Lung (tissue), 12 donors: ENCODE results near the gene FIGN. TPM values are rescaled to one million over a fixed set of nuclear protein-coding genes. Genes with fewer than 3 reads are reported as not detected.
A peak's percentile ranks its signal among the peaks of the same experiment; 100 is the strongest.

Source experiments
- ATAC-seq: fragments of 200-7000 bp; cut with Tn5 transposase; one replicate; pipeline ENCODE4 v1.9.1; 2020; ENCODE audit warnings: moderate number of reproducible peaks; ENCODE audit not compliant: insufficient read depth, low FRiP score
- DNase-seq, 3 donors: peaks; one replicate each; pipeline ENCODE4 v3.0.0-alpha.2; 2013 to 2017
- H3K27ac ChIP-seq, 2 donors: one replicate each; pipeline ENCODE4 v1.5.1; 2013; ENCODE audit warnings: mild to moderate bottlenecking in 2 of 2, moderate library complexity in 2 of 2, control low read depth in 1 of 2, inconsistent platforms in 1 of 2, low read depth in 1 of 2, low read length in 1 of 2
- H3K27me3 ChIP-seq, 3 donors: one replicate each; pipeline ENCODE4 v1.5.1; 2013; ENCODE audit warnings: low read length in 2 of 3; ENCODE audit not compliant: control insufficient read depth in 3 of 3, insufficient read depth in 3 of 3
- H3K36me3 ChIP-seq, 4 donors: one replicate each; pipeline ENCODE4 v1.5.1; 2013; ENCODE audit warnings: low read length in 4 of 4, mild to moderate bottlenecking in 1 of 4, moderate library complexity in 1 of 4; ENCODE audit not compliant: control insufficient read depth in 4 of 4, insufficient read depth in 4 of 4
- H3K4me1 ChIP-seq, 5 donors: one replicate each; pipeline ENCODE4 v1.5.1; 2013; ENCODE audit warnings: low read length in 5 of 5, mild to moderate bottlenecking in 2 of 5, moderate library complexity in 1 of 5; ENCODE audit not compliant: control insufficient read depth in 5 of 5, insufficient read depth in 5 of 5
- H3K4me3 ChIP-seq: one replicate; pipeline ENCODE4 v1.5.1; 2013; ENCODE audit warnings: mild to moderate bottlenecking, control low read depth, moderate library complexity
- H3K9ac ChIP-seq, 2 donors: one replicate each; pipeline ENCODE4 v1.5.1; 2013; ENCODE audit warnings: low read length in 2 of 2, control low read depth in 1 of 2; ENCODE audit not compliant: insufficient read depth in 1 of 2
- H3K9me3 ChIP-seq, 4 donors: one replicate each; pipeline ENCODE4 v1.5.1; 2013; ENCODE audit warnings: low read length in 3 of 4, mild to moderate bottlenecking in 1 of 4, moderate library complexity in 1 of 4; ENCODE audit not compliant: control insufficient read depth in 4 of 4, insufficient read depth in 3 of 4
- CTCF ChIP-seq: IDR thresholded peaks from 2 replicates; pipeline ENCODE4 v1.5.1; 2012; ENCODE audit warnings: mild to moderate bottlenecking; ENCODE audit errors: control extremely low read depth, extremely low read depth
- WGBS, 2 donors: extraction: QIAGEN DNeasy Blood & Tissue Kit; methylation state at CpG; one replicate each; pipeline ENCODE4 v1.1.7; 2013; 5-methylcytosine and 5-hydroxymethylcytosine counted together
- polyA plus RNA-seq, 2 donors: library from polyadenylated mRNA; stranded (reverse); fragments of 200-250 nt; gene quantifications; one replicate each; pipeline ENCODE4 v1.2.1, GENCODE V29; 2013
- total RNA-seq, 2 donors: library from RNA; depleted of rRNA in 1 of 2; stranded (reverse); fragments of >200 nt in 1 of 2; gene quantifications; one replicate each; pipeline ENCODE4 v1.2.1, GENCODE V29; 2014 to 2021
- donor health status: control.
- donor health status: control.
- donor health status: Bipolar disorder and iron deficiency.
- donor health status: healthy.
- donor health status: DM: yes; HTN: yes; CAD: no.

FIGN gene
- total and polyA plus RNA-seq, 4 donors, result 0.42 to 6.5 (median 3.0) TPM

- peak in 1 of 3 donors; percentile 14 for DNase-seq
- no peak for TF ChIP-seq CTCF
- peak overlapping the region in 1 of 2 donors; percentile 53 for H3K27ac ChIP-seq
- no peak for ATAC-seq
- H3K9ac ChIP-seq, result no peak overlapping the region
- H3K9me3 ChIP-seq, result no peaks in the 10 kb centered on the region
- no peaks in the 10 kb centered on the region for H3K27me3 ChIP-seq
- peaks cover 0 to 14% (median 3%) of the 10 kb centered on the region in 5 donors for H3K4me1 ChIP-seq
- H3K4me3 ChIP-seq, result no peak overlapping the region
- H3K36me3 ChIP-seq, result no peaks in the 10 kb centered on the region
These were observed 4.1 kb downstream of the FIGN start for GRCh38 chr2:163731735-163732134.

GRCh38 chr2:163730556-163730955 lies 5.3 kb downstream of the FIGN start:
- Histone ChIP-seq H3K4me1 (peaks cover 0 to 14% (median 5%) of the 10 kb centered on the region in 5 donors), H3K4me3 (no peak overlapping the region), H3K27me3 (no peaks in the 10 kb centered on the region), H3K9me3 (no peaks in the 10 kb centered on the region), H3K27ac (no peak overlapping the region), H3K36me3 (no peaks in the 10 kb centered on the region), H3K9ac (no peak overlapping the region)
- DNase-seq (no peak), ATAC-seq (no peak)
- 90 to 93% methylated on average over 1 of the region's 1 CpG for WGBS, 2 donors
- no peak for TF ChIP-seq CTCF

GRCh38 chr2:163729636-163730273 lies 6.1 kb downstream of the FIGN start:
- Histone ChIP-seq H3K9ac (no peak overlapping the region), H3K27ac (no peak overlapping the region), H3K4me1 (peaks cover 0 to 14% (median 5%) of the 10 kb centered on the region in 5 donors), H3K9me3 (no peaks in the 10 kb centered on the region), H3K36me3 (no peaks in the 10 kb centered on the region), H3K27me3 (no peaks in the 10 kb centered on the region), H3K4me3 (no peak overlapping the region)
- ATAC-seq, result no peak
- no peak for TF ChIP-seq CTCF
- DNase-seq, result no peak
- 77 to 81% methylated on average over 4 of the region's 4 CpGs for WGBS, 2 donors

- no peak for TF ChIP-seq CTCF
These were observed 11.9 kb downstream of the FIGN start for GRCh38 chr2:163723881-163724280.

More at GRCh38 chr2:163723881-163724280, 11.9 kb downstream of the FIGN start:
- WGBS, 2 donors, result 83 to 91% methylated on average over 4 of the region's 4 CpGs
- ATAC-seq, result no peak
- Histone ChIP-seq H3K27ac (no peak overlapping the region), H3K9ac (no peak overlapping the region), H3K4me1 (peaks cover 0 to 9% (median 0%) of the 10 kb centered on the region in 5 donors), H3K4me3 (no peak overlapping the region), H3K36me3 (no peaks in the 10 kb centered on the region), H3K9me3 (no peaks in the 10 kb centered on the region), H3K27me3 (no peaks in the 10 kb centered on the region)
- DNase-seq, result no peak
